Measurements from ENCODE around the gene ZG16. TPM values are rescaled to one million over a fixed set of nuclear protein-coding genes. Genes with fewer than 3 reads are reported as not detected.

The ZG16 gene
- total and polyA plus RNA-seq, 9 of the 15 experiments (the other 6 are each of a cell fraction or from before 2014, with no cell fraction given): 0.04 TPM; not detected in 8

- TF ChIP-seq RERE (CRISPR knock-in tag; IDR thresholded peaks at IDR 0.05; ENCODE audit: borderline replicate concordance) (no peak), HDAC6 (IDR thresholded peaks at IDR 0.05; ENCODE audit: low read depth, low read length) (no peak), TCF3 (CRISPR knock-in tag; IDR thresholded peaks at IDR 0.05) (no peak), NR2C1 (IDR thresholded peaks at IDR 0.05) (no peak), NR2C1 (tag; IDR thresholded peaks at IDR 0.05) (no peak), ZNF444 (CRISPR knock-in tag; IDR thresholded peaks at IDR 0.05) (no peak), ELF4 (CRISPR knock-in tag; IDR thresholded peaks at IDR 0.05) (no peak), CTCF (IDR thresholded peaks at IDR 0.05 in 2 of 3, conservative IDR thresholded peaks at IDR 0.05 in 1 of 3; ENCODE audit: insufficient read depth in 2 of 3, low read depth in 1 of 3, low read length in 3 of 3) (no peak)
- TF ChIP-seq, protein P1, sequence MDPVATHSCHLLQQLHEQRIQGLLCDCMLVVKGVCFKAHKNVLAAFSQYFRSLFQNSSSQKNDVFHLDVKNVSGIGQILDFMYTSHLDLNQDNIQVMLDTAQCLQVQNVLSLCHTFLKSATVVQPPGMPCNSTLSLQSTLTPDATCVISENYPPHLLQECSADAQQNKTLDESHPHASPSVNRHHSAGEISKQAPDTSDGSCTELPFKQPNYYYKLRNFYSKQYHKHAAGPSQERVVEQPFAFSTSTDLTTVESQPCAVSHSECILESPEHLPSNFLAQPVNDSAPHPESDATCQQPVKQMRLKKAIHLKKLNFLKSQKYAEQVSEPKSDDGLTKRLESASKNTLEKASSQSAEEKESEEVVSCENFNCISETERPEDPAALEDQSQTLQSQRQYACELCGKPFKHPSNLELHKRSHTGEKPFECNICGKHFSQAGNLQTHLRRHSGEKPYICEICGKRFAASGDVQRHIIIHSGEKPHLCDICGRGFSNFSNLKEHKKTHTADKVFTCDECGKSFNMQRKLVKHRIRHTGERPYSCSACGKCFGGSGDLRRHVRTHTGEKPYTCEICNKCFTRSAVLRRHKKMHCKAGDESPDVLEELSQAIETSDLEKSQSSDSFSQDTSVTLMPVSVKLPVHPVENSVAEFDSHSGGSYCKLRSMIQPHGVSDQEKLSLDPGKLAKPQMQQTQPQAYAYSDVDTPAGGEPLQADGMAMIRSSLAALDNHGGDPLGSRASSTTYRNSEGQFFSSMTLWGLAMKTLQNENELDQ (CRISPR knock-in tag; IDR thresholded peaks at IDR 0.05; ENCODE audit: borderline replicate concordance): no peak
- TF ChIP-seq, protein P2, sequence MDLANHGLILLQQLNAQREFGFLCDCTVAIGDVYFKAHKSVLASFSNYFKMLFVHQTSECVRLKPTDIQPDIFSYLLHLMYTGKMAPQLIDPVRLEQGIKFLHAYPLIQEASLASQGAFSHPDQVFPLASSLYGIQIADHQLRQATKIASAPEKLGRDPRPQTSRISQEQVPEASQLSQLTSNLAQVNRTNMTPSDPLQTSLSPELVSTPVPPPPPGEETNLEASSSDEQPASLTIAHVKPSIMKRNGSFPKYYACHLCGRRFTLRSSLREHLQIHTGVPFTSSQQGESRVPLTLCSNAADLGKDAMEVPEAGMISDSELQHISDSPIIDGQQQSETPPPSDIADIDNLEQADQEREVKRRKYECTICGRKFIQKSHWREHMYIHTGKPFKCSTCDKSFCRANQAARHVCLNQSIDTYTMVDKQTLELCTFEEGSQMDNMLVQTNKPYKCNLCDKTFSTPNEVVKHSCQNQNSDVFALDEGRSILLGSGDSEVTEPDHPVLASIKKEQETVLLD (IDR thresholded peaks at IDR 0.05): no peak
- TF ChIP-seq, protein P3, sequence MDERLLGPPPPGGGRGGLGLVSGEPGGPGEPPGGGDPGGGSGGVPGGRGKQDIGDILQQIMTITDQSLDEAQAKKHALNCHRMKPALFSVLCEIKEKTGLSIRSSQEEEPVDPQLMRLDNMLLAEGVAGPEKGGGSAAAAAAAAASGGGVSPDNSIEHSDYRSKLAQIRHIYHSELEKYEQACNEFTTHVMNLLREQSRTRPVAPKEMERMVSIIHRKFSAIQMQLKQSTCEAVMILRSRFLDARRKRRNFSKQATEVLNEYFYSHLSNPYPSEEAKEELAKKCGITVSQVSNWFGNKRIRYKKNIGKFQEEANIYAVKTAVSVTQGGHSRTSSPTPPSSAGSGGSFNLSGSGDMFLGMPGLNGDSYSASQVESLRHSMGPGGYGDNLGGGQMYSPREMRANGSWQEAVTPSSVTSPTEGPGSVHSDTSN (CRISPR knock-in tag; IDR thresholded peaks at IDR 0.05; ENCODE audit: low read depth): no peak
- TF ChIP-seq, protein P3 (tag; conservative IDR thresholded peaks at IDR 0.05; ENCODE audit: low read depth): peak; percentile 84
These were observed 12.7 kb upstream of the ZG16 start (continued) for GRCh38 chr16:29765167-29766032.
